GM12891 (cell line): ENCODE data around the gene RAB30.

ENCODE experiments used
- PAX5 ChIP-seq: IDR thresholded peaks from 2 replicates; pipeline ENCODE4 v1.6.1; 2011; ENCODE audit warnings: low read length, moderate library complexity, mild to moderate bottlenecking; ENCODE audit not compliant: insufficient read depth, severe bottlenecking
- POLR2A ChIP-seq: IDR thresholded peaks from 2 replicates; pipeline ENCODE4 v1.6.1; 2011; ENCODE audit warnings: low read depth, low read length, control low read depth
- POLR2AphosphoS5 ChIP-seq: IDR thresholded peaks from 2 replicates; pipeline ENCODE4 v1.6.1; 2011; ENCODE audit warnings: low read depth, low read length, control low read depth
- POU2F2 ChIP-seq: IDR thresholded peaks from 2 replicates; pipeline ENCODE4 v1.6.1; 2011; ENCODE audit warnings: low read depth, mild to moderate bottlenecking, control low read depth, low read length, moderate library complexity
- TAF1 ChIP-seq: IDR thresholded peaks from 2 replicates; pipeline ENCODE4 v1.6.1; 2011; ENCODE audit warnings: low read depth, low read length, control low read depth

DNA sequence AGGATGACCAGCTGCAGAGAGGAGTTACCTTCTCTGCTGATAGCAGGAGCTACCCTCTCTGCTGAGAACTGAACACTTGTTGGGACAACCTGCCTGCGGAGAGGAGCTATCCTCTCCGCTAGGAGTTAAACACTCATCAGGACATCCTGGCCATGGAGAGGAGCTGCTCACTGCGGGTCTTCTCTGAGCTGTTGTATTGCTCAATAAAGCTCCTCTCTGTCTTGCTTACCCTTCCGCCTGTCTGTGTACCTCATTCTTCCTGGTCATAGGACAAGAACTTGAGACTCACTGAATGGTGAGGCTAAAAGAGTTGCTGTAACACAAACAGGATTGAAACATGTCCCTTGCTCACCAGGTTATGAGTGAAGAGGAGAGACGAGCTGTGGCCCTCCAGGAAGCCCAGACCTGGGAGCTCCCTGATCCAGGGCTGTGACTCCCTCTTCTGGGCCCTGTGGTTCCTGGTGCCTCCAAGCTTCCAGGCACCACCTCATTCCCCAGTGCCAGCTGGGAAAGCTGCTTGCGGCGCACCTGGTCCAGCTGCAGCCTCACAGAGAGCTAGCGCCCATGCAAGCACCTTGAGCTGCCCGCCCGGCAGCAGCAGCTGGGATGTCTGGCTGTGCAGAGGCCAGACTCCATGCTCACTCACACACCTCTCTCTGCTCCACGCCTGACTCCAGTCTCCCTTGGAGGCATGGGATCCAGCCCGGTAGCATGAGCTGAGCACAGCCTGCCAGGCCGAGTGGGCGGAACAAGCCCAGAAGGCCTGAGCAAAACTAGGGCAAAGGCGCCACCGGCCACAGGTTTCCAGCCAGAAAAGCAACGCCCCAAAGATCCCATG, 50.5 kb downstream of the RAB30 start:
- no peak for TF ChIP-seq POLR2A
- no peak for TF ChIP-seq TAF1
- TF ChIP-seq POLR2AphosphoS5: no peak
- TF ChIP-seq PAX5: no peak
- no peak for TF ChIP-seq POU2F2
